WTC11 (cell line): ENCODE measurements around the gene NEURL1B.

Experiments
- JUN ChIP-seq: sonication (generic); formaldehyde crosslinking; IDR thresholded peaks from 2 replicates; pipeline ENCODE4 v1.8.0; 2023; ENCODE audit warnings: mild to moderate bottlenecking, missing genetic modification reagents
- NFATC4 ChIP-seq: fragments of 250-450 bp; sonication (Bioruptor Pico); IDR thresholded peaks from 2 replicates; pipeline ENCODE4 v1.9.0; 2021; ENCODE audit warnings: mild to moderate bottlenecking
- NFYB ChIP-seq: sonication (generic); formaldehyde crosslinking; conservative IDR thresholded peaks from 2 replicates; pipeline ENCODE4 v1.8.0; 2022; ENCODE audit warnings: low read depth, missing genetic modification reagents
- NR3C1 ChIP-seq: sonication (generic); formaldehyde crosslinking; conservative IDR thresholded peaks from 2 replicates; pipeline ENCODE4 v1.8.1; 2023; ENCODE audit warnings: low read depth, mild to moderate bottlenecking, missing genetic modification reagents
- TF ChIP-seq, protein P1 (sequence below): fragments of 200-600 bp; IDR thresholded peaks from 2 replicates; pipeline ENCODE4 v1.8.0; 2022; ENCODE audit warnings: antibody characterized with exemption
- TF ChIP-seq, protein P2 (sequence below): sonication (generic); formaldehyde crosslinking; IDR thresholded peaks from 2 replicates; pipeline ENCODE4 v1.8.1; 2022; ENCODE audit warnings: low read depth, missing genetic modification reagents, borderline replicate concordance
- TF ChIP-seq, protein P3 (sequence below): sonication (generic); formaldehyde crosslinking; conservative IDR thresholded peaks from 2 replicates; pipeline ENCODE4 v1.8.1; 2022; ENCODE audit warnings: mild to moderate bottlenecking, missing genetic modification reagents

DNA sequence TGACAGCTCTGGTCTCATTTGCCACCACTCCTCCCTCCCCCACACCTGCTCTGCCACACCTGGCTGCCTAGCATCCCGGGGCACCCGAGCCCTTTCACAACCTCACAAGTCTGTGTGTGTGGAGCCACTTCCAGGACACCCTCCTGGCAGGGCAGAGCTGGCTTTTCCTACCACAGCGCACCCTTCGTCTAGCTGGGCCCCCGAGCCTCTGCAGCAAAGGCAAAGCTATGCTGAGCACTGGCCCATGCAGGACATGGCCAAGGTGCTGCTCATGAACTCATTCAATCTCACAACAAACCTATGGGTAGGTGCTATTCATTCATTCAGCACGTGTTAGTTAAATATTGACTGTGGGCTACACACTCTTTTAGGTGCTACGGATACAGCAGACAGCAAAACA is 86.5 kb downstream of the NEURL1B start:
- TF ChIP-seq JUN = no peak
- TF ChIP-seq, protein P1, sequence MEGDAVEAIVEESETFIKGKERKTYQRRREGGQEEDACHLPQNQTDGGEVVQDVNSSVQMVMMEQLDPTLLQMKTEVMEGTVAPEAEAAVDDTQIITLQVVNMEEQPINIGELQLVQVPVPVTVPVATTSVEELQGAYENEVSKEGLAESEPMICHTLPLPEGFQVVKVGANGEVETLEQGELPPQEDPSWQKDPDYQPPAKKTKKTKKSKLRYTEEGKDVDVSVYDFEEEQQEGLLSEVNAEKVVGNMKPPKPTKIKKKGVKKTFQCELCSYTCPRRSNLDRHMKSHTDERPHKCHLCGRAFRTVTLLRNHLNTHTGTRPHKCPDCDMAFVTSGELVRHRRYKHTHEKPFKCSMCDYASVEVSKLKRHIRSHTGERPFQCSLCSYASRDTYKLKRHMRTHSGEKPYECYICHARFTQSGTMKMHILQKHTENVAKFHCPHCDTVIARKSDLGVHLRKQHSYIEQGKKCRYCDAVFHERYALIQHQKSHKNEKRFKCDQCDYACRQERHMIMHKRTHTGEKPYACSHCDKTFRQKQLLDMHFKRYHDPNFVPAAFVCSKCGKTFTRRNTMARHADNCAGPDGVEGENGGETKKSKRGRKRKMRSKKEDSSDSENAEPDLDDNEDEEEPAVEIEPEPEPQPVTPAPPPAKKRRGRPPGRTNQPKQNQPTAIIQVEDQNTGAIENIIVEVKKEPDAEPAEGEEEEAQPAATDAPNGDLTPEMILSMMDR = no peak
- TF ChIP-seq, protein P2, sequence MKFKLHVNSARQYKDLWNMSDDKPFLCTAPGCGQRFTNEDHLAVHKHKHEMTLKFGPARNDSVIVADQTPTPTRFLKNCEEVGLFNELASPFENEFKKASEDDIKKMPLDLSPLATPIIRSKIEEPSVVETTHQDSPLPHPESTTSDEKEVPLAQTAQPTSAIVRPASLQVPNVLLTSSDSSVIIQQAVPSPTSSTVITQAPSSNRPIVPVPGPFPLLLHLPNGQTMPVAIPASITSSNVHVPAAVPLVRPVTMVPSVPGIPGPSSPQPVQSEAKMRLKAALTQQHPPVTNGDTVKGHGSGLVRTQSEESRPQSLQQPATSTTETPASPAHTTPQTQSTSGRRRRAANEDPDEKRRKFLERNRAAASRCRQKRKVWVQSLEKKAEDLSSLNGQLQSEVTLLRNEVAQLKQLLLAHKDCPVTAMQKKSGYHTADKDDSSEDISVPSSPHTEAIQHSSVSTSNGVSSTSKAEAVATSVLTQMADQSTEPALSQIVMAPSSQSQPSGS (CRISPR knock-in tag) = no peak
- no peak for TF ChIP-seq NFYB (CRISPR knock-in tag)
- TF ChIP-seq NR3C1 = no peak
- TF ChIP-seq, protein P3, sequence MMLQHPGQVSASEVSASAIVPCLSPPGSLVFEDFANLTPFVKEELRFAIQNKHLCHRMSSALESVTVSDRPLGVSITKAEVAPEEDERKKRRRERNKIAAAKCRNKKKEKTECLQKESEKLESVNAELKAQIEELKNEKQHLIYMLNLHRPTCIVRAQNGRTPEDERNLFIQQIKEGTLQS = no peak
- no peak for TF ChIP-seq NFATC4 (CRISPR knock-in tag)
